ENCODE data around the gene FLYWCH1.

DNA sequence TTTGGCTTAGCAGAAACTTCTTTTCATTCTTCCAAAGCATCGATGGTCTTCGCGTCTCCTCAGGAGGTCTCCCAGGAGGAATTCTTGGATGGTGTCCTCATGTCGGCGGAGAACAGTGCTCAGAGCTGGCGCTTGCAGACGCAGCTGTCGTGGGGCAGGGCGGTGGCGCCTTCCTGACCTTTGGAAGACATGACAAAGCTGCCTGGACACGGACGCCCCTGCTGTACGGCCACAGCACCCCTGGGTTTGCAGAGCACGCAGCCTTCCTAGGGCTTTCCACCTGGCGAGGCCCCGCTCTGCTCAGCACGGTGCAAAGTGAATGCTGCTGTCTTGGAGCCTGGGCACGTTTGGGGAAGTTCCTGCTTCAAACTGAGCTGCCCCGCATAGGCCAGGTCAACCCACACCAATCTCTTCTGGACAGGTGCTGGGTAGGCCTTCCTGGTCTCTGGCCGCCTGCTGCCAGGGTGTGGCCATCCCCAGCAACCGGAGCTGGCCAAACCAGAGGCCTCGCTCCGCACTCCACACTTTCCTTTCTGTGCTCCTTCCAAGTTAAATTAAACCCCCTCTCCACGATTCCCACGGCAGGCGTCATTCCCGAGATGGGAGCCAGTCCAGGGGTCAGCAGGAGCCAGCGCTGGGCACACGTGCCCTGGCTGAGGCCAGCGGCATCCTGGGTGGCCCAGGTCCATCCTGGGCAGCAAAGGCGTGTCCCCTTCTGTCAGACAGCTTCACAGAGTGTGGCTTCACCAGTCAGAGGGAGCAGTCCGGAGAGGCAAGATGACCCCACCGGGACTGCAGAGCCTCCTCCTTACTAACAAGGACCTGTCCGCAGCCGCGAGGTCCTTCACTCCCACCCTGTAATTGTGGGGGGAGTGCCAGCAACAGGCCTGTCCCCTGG is 37.3 kb downstream of the FLYWCH1 start:
- TF ChIP-seq JUND (IDR thresholded peaks at IDR 0.05; ENCODE audit: low read depth, low read length) (no peak), ELK1 (IDR thresholded peaks at IDR 0.05; ENCODE audit: low read depth, low read length) (no peak), TAF1 (IDR thresholded peaks at IDR 0.05; ENCODE audit: borderline replicate concordance, low read depth, low read length) (no peak), ZZZ3 (IDR thresholded peaks at IDR 0.05; ENCODE audit: control insufficient read depth, insufficient read length, low read depth) (no peak), MYC (IDR thresholded peaks at IDR 0.05; ENCODE audit: insufficient read depth, insufficient read length, insufficient replicate concordance, low read length, severe bottlenecking) (no peak), MYB (IDR thresholded peaks at IDR 0.05; ENCODE audit: borderline replicate concordance, low read depth, low read length) (no peak), POLR2AphosphoS5 (IDR thresholded peaks at IDR 0.05; ENCODE audit: low read length) (no peak), POLR2A (IDR thresholded peaks at IDR 0.05; ENCODE audit: low read depth, low read length) (no peak), CHD1 (IDR thresholded peaks at IDR 0.05; ENCODE audit: low read depth, low read length) (no peak), BCLAF1 (IDR thresholded peaks at IDR 0.05) (no peak)
- TF ChIP-seq, protein P1, sequence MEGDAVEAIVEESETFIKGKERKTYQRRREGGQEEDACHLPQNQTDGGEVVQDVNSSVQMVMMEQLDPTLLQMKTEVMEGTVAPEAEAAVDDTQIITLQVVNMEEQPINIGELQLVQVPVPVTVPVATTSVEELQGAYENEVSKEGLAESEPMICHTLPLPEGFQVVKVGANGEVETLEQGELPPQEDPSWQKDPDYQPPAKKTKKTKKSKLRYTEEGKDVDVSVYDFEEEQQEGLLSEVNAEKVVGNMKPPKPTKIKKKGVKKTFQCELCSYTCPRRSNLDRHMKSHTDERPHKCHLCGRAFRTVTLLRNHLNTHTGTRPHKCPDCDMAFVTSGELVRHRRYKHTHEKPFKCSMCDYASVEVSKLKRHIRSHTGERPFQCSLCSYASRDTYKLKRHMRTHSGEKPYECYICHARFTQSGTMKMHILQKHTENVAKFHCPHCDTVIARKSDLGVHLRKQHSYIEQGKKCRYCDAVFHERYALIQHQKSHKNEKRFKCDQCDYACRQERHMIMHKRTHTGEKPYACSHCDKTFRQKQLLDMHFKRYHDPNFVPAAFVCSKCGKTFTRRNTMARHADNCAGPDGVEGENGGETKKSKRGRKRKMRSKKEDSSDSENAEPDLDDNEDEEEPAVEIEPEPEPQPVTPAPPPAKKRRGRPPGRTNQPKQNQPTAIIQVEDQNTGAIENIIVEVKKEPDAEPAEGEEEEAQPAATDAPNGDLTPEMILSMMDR (IDR thresholded peaks at IDR 0.05 in 2 of 3, conservative IDR thresholded peaks at IDR 0.05 in 1 of 3; ENCODE audit: control insufficient read depth in 2 of 3, extremely low read depth in 1 of 3, insufficient read depth in 1 of 3, low read depth in 3 of 3, low read length in 3 of 3) = no peak
- TF ChIP-seq, protein P2, sequence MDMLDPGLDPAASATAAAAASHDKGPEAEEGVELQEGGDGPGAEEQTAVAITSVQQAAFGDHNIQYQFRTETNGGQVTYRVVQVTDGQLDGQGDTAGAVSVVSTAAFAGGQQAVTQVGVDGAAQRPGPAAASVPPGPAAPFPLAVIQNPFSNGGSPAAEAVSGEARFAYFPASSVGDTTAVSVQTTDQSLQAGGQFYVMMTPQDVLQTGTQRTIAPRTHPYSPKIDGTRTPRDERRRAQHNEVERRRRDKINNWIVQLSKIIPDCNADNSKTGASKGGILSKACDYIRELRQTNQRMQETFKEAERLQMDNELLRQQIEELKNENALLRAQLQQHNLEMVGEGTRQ (IDR thresholded peaks at IDR 0.05; ENCODE audit: borderline replicate concordance, low read depth, low read length) = no peak
